Ishikawa (cell line): Measurements from ENCODE around the gene GORAB.

ENCODE experiments used
- CEBPB ChIP-seq: IDR thresholded peaks from 2 replicates; pipeline ENCODE4 v1.6.1; 2012
- CREB1 ChIP-seq: IDR thresholded peaks from 2 replicates; pipeline ENCODE4 v1.6.1; 2012; ENCODE audit warnings: low read depth
- EGR1 ChIP-seq: IDR thresholded peaks from 2 replicates; pipeline ENCODE4 v1.6.1; 2012
- EP300 ChIP-seq: IDR thresholded peaks from 2 replicates; pipeline ENCODE4 v1.6.1; 2012; ENCODE audit warnings: borderline replicate concordance
- FOXM1 ChIP-seq: IDR thresholded peaks from 2 replicates; pipeline ENCODE4 v1.6.1; 2012; ENCODE audit warnings: low read depth, borderline replicate concordance
- MAX ChIP-seq: IDR thresholded peaks from 2 replicates; pipeline ENCODE4 v1.6.1; 2012
- NFIC ChIP-seq: IDR thresholded peaks from 2 replicates; pipeline ENCODE4 v1.6.1; 2012
- RAD21 ChIP-seq: IDR thresholded peaks from 2 replicates; pipeline ENCODE4 v1.6.1; 2012; ENCODE audit warnings: low read depth
- REST ChIP-seq: IDR thresholded peaks from 2 replicates; pipeline ENCODE4 v1.6.1; 2012; ENCODE audit warnings: low read depth, mild to moderate bottlenecking
- TAF1 ChIP-seq: IDR thresholded peaks from 2 replicates; pipeline ENCODE4 v1.6.1; 2012; ENCODE audit warnings: low read depth, mild to moderate bottlenecking
- TCF12 ChIP-seq: IDR thresholded peaks from 2 replicates; pipeline ENCODE4 v1.6.1; 2012; ENCODE audit warnings: low read depth
- TEAD4 ChIP-seq: IDR thresholded peaks from 2 replicates; pipeline ENCODE4 v1.6.1; 2012
- USF1 ChIP-seq: IDR thresholded peaks from 2 replicates; pipeline ENCODE4 v1.6.1; 2012
- YY1 ChIP-seq: IDR thresholded peaks from 2 replicates; pipeline ENCODE4 v1.6.1; 2012; ENCODE audit warnings: low read depth
- ZBTB7A ChIP-seq: IDR thresholded peaks from 2 replicates; pipeline ENCODE4 v1.6.1; 2012; ENCODE audit warnings: low read depth

The GORAB gene

GRCh38 chr1:170578359-170578758 lies 46.4 kb downstream of the GORAB start:
- no peak for TF ChIP-seq YY1
- TF ChIP-seq FOXM1 = no peak
- no peak for TF ChIP-seq CREB1
- TF ChIP-seq REST = no peak

GRCh38 chr1:170580636-170581440 lies 48.9 kb downstream of the GORAB start:
- TF ChIP-seq NFIC = no peak

- TF ChIP-seq REST (no peak), EGR1 (no peak), RAD21 (no peak), MAX (no peak), NFIC (no peak), ZBTB7A (no peak), YY1 (no peak), USF1 (no peak), CREB1 (no peak), EP300 (no peak), TEAD4 (no peak), TAF1 (no peak), CEBPB (no peak), FOXM1 (no peak), TCF12 (no peak)
Observed at GRCh38 chr1:170583186-170583585, 51.2 kb downstream of the GORAB start.

GRCh38 chr1:170586321-170587252 lies 54.6 kb downstream of the GORAB start:
- no peak for TF ChIP-seq EP300
- TF ChIP-seq TCF12 = no peak
- TF ChIP-seq TEAD4 = no peak
- no peak for TF ChIP-seq REST
- TF ChIP-seq ZBTB7A = no peak
- no peak for TF ChIP-seq TAF1
- no peak for TF ChIP-seq CREB1
- no peak for TF ChIP-seq YY1

- TF ChIP-seq MAX (no peak), EP300 (no peak), TAF1 (no peak), REST (no peak), USF1 (no peak), TEAD4 (no peak), RAD21 (no peak), YY1 (no peak), EGR1 (no peak), TCF12 (no peak), ZBTB7A (no peak), FOXM1 (no peak), NFIC (no peak), CREB1 (no peak), CEBPB (no peak)
Observed at GRCh38 chr1:170587253-170587593, 55.3 kb downstream of the GORAB start.
